Erythroblast (primary cell): ENCODE results near the gene RBM27.

ENCODE experiments used
- GATA1 ChIP-seq: IDR thresholded peaks from 2 replicates; pipeline ENCODE4 v1.6.1; 2011; ENCODE audit warnings: low read depth, mild to moderate bottlenecking, control low read depth, low read length, moderate library complexity
- POLR2A ChIP-seq: IDR thresholded peaks from 2 replicates; pipeline ENCODE4 v1.6.1; 2011; ENCODE audit warnings: mild to moderate bottlenecking, low read length

DNA sequence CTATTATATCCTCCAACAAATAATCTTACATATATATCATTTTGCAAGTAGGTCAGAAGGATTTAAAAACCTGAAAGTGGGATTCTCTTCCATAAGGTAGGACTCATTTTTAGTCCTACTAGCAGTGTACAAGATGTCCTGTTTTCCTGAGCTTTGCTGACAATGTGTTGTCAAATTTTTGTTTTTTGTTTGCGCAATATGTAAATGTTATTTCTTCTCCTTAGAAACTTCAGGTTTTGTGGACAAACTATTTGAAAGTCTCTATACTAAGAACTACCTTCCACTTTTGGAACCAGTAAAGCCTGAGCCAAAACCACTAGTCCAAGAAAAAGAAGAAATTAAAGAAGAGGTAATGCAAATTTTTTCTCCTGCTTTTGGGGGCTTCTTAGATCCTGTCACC lies 19.8 kb downstream of the RBM27 start:
- TF ChIP-seq POLR2A, result no peak
- no peak for TF ChIP-seq GATA1
